ENCODE results near the gene OTUD1.

DNA sequence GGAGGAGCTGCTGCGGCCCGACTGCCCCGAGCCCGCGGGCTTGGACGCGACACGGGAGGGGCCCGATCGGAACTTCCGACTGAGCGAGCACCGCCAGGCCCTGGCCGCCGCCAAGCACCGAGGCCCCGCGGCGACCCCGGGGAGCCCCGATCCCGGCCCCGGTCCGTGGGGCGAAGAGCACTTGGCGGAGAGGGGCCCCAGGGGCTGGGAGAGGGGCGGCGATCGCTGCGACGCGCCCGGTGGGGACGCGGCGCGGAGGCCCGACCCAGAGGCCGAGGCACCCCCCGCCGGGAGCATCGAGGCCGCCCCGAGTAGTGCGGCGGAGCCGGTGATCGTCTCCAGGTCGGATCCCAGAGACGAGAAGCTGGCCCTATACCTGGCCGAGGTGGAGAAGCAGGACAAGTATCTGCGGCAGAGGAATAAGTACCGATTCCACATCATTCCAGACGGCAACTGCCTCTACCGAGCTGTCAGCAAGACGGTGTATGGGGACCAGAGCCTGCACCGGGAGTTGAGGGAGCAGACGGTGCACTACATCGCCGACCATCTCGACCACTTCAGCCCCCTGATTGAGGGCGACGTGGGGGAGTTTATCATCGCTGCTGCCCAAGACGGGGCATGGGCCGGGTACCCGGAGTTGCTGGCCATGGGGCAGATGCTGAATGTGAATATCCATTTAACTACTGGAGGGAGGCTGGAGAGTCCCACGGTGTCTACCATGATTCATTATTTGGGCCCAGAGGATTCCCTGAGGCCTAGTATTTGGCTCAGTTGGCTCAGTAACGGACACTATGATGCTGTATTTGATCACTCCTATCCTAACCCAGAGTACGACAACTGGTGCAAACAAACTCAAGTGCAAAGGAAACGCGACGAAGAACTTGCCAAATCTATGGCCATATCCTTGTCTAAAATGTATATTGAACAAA is 1.4 kb downstream of the OTUD1 start:
- TF ChIP-seq POLR2A (IDR thresholded peaks at IDR 0.05) = peak in 1 of 2 donors; percentile 13
- TF ChIP-seq, protein P1, sequence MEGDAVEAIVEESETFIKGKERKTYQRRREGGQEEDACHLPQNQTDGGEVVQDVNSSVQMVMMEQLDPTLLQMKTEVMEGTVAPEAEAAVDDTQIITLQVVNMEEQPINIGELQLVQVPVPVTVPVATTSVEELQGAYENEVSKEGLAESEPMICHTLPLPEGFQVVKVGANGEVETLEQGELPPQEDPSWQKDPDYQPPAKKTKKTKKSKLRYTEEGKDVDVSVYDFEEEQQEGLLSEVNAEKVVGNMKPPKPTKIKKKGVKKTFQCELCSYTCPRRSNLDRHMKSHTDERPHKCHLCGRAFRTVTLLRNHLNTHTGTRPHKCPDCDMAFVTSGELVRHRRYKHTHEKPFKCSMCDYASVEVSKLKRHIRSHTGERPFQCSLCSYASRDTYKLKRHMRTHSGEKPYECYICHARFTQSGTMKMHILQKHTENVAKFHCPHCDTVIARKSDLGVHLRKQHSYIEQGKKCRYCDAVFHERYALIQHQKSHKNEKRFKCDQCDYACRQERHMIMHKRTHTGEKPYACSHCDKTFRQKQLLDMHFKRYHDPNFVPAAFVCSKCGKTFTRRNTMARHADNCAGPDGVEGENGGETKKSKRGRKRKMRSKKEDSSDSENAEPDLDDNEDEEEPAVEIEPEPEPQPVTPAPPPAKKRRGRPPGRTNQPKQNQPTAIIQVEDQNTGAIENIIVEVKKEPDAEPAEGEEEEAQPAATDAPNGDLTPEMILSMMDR (IDR thresholded peaks at IDR 0.05) = no peak
